ENCODE results near the gene CTCFL.
"Not testable (repeated sequence)": the region's sequence is repeated elsewhere in the genome, so short reads cannot be mapped to it uniquely, and the experiment has no call there.

Gene CTCFL

DNA sequence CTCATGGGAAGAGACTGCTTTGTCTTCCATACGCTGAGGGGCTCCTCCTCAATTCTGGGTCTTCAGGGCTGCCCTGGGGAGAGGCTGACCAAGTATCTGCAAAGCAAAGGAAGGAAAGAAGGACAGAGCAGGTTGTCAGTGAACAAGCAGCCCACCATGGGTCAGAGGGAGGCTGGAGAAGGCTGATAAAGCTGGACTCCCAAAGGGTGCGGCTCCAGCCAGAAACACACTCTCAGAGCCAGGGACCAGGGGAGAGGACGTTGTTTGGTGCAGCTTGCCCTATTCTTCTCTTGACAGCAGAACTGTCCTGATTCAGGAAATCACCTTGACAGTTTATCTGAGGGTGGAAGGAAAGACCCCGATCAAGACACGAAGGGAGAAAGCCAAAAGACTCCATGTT is 10.4 kb upstream of the CTCFL start:
- DNase-seq: no peak

DNA sequence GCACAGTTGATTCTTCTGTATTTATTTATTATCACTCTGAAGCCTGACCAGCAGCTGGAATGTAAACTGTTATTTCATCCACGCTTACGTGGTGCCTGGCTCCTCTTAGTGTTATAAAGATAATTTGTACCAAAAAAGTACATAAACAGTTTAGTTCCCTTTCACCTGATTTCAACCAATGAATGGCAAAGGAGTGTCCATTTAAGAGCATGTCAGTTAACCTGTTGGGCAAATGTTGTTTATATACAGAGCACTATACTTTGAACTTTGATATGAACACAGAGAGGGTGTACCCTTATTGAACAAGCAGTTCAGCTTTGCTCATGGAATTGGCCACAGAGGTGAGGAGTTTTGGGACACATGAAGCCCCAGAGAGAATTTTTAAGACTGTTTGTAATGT is 7.2 kb upstream of the CTCFL start:
- DNase-seq: no peak

DNA sequence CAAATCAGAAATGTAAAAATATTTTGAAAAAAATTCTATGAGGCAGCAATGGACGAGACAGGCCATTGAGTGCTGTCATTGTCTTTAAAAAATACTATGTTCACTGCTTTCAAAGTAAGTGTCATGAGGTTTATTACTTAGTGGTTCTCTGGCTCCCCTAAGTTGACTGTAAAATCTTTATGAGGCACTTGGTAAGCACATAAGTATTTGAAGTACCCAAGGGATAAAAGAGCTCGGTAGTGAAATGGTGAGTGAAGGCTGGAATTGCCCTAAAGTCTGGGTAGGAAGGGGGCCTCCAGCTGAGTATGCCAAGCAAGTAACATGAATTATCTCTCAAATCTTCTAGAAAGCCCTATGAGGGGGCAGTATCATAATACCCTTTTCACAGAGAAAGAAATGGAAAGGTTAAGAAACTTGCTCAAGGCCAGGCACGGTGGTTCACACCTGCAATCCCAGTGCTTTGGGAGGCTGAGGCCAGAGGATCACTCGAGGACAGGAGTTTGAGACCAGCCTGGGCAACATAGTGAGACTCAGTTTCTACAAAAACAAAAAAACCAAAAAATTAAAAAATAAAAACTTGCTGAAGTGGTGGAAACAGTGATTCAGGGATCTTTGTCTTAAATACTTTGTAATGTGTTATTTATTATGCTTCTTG is 5.5 kb upstream of the CTCFL start:
- DNase-seq: no peak

GRCh38 chr20:57529810-57530209 is 4.9 kb upstream of the CTCFL start:
- DNase-seq: no peak

DNA sequence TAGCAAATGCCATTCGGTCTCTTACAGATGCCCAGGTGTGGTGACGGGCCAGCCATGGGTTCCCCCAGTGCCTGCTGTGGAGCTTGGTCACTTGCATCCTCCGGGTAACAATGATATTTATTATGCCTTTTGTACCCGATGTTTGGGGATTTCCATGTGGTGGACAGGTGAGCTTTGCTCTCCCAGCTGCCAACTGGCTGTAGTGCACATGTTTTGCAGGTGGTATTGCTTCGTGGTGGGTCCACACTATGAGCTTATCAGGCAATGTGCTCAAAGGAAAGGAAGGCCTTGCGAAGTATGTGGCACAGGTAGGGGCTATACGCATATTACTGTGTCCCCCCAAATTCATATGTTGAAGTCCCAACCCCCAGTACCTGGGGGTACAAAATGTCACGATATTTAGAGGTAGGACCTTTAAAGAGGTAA is 4.2 kb upstream of the CTCFL start:
- DNase-seq: no peak

DNA sequence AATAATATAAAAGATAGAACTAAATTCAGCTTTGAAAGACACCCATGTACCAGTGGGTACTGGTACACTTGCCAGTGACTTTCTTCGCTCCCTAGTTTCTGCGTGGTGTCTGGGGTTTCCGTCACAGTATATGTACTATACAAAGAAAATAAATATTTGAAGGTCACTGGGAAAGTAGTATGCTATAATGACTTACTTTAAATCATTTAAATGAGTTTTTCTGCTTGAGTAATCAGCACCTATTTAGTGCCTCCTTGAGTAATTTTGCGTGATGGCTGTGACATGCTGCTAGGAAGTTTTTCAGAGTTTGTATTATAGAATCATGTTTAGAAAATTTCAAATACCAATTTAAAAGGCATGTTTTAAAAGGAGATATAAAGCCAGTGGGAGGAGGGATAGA is 3.2 kb upstream of the CTCFL start:
- DNase-seq: no peak

DNA sequence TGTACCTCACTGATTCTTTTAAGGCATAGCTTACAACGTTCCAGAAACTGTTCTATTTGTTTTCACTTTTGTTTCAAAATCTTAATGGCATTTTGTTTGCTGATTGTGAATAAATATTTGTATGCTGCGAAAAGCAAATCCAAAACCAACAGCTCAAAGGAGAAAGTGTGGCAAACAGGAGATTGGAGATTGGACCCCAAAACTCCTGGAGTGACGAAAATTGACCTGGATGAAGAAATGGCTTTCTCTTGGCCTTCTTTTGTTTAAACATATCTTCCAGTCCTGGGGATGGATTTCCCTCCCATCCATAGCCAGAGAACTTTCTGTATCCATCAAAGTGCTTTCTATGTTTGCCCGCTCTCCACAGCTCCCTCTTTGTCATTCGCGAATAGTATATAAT is 2.8 kb upstream of the CTCFL start:
- DNase-seq: no peak

- DNase-seq: no peak
These were observed 2.0 kb upstream of the CTCFL start for GRCh38 chr20:57526885-57527460.

DNA sequence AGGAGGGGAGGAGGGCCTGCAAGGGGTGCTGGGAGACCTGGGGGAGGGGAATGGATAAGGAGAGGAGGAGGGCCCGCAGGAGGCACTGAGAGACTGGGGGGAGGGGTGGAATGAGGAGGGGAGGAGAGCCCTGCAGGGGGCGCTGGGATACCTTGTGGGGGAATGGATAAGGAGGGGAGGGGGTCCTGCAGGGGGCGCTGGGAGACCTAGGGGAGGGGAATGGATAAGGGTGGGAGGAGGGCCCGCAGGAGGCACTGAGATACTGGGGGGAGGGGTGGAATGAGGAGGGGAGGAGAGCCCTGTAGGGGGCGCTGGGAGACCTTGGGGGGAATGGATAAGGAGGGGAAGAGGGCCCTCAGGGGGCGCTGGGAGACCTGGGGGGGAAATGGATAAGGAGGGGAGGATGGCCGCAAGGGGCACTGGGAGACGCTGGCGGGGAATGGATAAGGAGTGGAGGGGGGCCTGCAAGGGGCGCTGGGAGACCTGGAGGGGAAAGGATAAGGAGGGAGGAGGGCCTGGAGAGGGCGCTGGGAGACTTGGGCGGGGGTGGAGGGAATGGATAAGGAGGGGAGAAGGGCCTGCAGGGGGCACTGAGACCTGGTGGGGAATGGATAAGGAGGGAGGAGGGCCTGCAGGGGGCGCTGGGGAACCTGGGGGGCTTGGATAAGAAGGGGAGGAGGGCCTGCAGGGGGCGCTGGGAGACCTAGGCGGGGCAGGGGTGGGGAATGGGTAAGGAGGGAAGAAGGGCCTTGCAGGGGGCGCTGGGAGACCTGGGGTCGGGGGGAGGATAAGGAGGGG is 1.3 kb upstream of the CTCFL start:
- no peak for DNase-seq

DNA sequence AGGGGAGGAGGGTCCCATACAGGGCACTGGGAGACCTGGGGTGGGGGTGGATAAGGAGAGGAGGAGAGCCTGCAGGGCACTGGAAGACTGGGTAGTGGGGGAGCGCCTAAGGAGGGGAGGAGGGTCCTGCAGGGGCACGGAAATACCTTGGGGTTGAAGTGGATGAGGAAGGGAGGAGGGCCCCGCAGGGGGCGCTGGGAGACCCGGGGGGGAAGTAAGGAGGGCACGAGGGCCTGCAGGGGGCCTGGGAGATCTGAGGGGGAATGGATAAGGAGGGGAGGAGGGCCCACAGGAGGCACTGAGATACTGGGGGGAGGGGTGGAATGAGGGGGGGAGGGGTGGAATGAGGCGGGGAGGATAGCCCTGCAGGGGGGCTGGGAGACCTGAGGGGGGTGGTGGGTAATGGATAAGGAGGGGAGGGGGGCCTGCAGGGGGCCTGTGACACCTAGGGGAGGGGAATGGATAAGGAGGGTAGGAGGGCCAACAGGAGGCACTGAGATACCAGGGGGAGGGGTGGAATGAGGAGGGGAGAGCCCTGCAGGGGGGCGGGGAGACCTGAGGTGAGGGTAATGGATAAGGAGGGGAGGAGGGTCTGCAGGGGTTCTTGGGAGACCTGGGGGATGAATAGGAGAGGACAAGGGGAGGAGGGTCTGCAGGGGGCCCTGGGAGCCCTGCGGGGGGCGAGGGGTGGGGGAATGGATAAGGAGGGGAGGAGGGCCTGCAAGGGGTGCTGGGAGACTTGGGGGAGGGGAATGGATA is 567 bp upstream of the CTCFL start:
- no peak for DNase-seq

GRCh38 chr20:57523782-57524181 is 1.2 kb downstream of the CTCFL start:
- DNase-seq: no peak

GRCh38 chr20:57522380-57523140 is 2.4 kb downstream of the CTCFL start:
- no peak for DNase-seq

DNA sequence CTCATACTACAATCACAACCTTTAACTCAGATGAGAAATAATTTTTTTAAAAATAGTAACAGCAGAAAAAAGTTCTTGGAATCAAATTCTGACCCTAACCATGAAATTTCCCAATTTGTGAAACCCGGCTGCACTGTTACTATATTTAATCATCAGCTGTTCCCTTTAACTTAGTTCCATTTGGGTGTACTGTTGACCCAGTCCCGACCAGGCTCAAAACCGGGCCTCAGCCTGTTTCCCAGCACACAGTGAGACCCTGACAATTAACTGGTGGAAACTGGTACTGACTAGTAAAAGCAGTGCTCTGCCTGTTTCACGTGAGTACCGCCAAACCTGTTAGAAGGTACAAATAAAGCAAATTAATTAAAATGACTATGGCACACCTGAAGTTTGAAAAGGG is 7.0 kb downstream of the CTCFL start:
- DNase-seq: no peak

DNA sequence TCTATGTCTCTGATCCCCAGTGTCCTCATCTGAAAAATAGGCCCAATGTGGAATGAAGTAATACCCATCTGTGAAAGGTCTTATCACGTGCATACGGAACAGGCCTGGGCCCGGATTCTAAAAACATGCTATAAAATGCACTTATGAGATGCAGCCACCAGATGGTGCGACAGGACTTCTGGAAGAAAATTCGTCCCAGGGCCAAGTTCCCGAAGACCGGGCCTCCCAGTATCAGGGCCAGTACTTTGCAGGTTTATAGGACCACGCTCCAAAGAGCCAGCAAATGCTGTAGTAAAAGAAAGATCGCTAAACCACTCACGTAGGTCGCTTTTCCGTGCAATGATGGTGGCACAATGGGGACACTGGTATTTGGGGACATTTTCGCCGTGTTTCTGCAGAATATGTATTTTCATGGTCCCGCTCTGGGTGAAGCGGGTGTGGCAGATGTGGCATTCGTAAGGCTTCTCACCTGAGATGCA is 10.6 kb downstream of the CTCFL start:
- DNase-seq: peak in 1 of 2 experiments; percentile 68

DNA sequence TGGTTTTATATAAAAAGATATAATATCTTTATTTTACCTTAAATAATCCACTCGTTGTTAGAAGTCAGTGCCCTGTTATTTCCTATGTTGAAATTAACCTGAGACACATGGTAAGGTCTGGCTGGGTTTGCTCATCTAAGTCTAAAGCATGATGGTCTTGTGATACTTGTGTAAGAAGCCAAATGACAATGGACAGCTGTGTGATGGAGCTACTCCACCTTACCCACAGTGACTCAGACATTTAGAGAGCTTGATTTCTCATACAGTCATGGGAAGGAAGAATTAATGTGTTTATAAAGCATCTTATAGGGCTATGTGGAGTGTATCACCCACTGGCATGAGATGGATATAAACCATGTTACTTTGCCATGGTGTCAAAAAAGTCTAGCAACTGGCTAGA is 11.7 kb downstream of the CTCFL start:
- DNase-seq: no peak

GRCh38 chr20:57512432-57512831 is 12.5 kb downstream of the CTCFL start:
- DNase-seq: no peak

- not testable (repeated sequence) for DNase-seq
These were observed 13.2 kb downstream of the CTCFL start for GRCh38 chr20:57511709-57512108.

GRCh38 chr20:57509665-57510237 is 15.2 kb downstream of the CTCFL start:
- no peak for DNase-seq

DNA sequence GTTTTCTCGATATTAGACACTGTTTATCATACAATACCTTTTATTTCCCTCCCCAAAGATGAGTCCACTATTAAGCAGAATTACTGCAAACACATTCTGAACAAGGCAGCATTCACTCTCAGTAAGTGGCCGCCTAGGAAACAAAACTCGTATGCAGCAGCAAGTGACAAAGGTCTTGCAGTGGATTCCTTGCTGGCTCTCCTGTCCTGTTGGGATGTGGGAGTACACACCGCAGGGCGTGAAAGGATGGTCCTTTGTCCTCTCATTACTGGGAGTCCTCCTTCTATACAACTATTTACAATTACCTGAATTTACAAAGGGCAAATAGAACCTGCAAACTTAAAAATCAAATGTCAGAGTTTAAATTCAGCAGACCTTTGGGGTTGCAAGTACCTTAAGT is 16.1 kb downstream of the CTCFL start:
- no peak for DNase-seq

GRCh38 chr20:57508381-57508780 is 16.6 kb downstream of the CTCFL start:
- DNase-seq: no peak

- DNase-seq: peak in 1 of 2 experiments; percentile 42
These were observed 17.5 kb downstream of the CTCFL start for GRCh38 chr20:57507477-57507876.

GRCh38 chr20:57505979-57506378 is 19.0 kb downstream of the CTCFL start:
- DNase-seq: peak in 1 of 2 experiments; percentile 15

All from NCI-H446 (cell line).